GM18526 (cell line): Measurements from ENCODE around the gene WWC2.

Experiments
- POLR2A ChIP-seq: IDR thresholded peaks from 3 replicates; pipeline ENCODE4 v1.6.1; 2011; ENCODE audit not compliant: insufficient read length; ENCODE audit errors: extremely low read depth

WWC2 gene

DNA sequence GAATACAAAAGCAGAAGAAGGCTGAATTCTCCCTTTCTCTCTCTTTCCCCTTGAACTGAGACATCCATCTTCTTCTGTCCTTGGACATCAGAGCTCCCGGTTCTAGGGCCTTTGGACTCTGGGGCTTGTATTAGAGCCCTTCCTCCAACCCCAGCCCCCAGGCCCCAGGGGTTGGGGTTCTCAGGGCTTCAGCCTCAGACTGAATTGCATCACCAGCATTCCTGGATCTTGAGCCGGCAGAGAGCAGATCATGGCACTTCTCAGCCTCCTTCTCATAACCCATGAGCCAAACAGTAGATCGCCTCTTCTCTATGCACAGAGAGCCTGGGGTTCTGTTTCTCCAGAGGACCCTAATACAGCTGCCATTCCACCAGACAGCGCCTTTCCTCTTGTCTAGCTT, 248.5 kb downstream of the WWC2 start:
- TF ChIP-seq POLR2A, result no peak

DNA sequence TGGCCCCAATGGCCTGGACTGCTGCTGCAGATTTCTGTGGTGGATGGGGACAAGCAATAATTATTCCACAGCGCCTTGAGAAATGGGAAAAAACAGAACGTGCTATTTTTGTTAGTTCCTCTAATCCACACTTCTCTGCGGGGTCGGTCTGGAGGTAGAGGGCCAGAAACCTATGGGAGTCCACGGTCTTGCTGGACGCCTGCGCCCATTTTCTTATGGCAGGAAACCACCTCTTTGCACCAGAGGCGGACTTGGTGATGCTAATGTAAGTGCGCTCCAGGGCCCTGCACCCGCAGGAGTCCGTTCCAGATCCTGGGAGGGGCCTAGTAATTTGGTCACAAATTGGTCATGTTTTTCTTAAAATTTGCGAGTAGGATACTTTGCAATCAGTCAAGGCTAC, 249.1 kb downstream of the WWC2 start:
- TF ChIP-seq POLR2A, result no peak

DNA sequence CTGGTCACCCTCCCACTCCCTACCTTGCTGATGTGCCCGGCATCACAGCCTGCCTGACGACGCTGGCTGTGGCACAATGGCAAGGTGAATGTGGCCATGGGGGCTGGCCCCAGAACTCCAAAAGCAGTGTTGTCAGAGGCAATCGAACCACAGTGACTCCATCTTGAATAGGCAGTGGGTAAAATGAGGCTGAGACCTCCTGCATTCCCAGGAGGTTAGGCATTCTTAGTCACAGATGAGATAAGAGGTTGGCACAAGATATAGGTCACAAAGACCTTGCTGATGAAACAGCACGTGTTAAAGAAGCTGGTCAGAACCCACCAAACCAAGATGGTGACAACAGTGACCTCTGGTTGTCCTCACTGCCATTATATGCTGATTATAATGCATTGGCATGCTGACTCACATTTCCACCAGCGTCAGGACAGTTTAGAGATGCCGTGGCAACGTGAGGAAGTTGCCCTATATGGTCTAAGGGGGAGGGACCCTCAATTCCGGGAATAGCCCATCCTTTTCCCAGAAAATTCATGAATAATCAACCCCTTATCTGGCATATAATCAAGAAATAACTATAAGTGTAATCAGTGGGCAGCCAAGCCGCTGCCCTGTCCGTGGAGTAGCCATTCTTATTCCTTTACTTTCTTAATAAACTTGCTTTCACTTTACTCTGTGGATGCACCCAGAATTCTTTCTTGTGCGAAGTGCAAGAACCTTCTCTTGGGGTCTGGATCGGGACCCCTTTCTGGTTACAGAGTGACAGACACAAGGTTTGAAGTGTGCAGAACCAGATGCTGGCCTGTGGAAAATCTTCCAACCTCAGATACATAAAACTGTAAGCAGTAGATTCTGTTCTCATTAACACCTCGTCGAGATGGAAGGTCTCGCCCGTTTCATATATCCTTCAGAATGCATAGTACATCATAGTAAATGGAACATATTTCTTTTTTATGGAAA, 249.9 kb downstream of the WWC2 start:
- TF ChIP-seq POLR2A, result no peak

DNA sequence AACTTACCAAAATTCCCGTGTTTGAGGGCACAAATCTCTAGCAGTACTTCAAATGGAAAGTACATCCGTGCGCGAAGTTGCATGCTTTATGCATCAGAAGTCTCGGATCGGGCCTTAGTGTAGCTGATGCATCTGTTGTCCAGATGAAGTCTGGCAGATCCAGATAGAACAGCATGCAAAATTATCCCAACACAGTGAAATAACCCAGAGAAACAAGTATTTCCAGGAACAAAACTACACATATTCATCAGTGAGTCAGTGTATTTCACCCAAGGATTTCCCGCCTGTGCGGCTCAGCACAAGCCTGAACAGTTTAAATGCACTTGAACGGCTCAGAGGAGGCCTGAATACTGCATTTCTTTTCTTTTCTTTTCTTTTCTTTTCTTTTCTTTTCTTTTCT, 250.6 kb downstream of the WWC2 start:
- TF ChIP-seq POLR2A, result no peak

DNA sequence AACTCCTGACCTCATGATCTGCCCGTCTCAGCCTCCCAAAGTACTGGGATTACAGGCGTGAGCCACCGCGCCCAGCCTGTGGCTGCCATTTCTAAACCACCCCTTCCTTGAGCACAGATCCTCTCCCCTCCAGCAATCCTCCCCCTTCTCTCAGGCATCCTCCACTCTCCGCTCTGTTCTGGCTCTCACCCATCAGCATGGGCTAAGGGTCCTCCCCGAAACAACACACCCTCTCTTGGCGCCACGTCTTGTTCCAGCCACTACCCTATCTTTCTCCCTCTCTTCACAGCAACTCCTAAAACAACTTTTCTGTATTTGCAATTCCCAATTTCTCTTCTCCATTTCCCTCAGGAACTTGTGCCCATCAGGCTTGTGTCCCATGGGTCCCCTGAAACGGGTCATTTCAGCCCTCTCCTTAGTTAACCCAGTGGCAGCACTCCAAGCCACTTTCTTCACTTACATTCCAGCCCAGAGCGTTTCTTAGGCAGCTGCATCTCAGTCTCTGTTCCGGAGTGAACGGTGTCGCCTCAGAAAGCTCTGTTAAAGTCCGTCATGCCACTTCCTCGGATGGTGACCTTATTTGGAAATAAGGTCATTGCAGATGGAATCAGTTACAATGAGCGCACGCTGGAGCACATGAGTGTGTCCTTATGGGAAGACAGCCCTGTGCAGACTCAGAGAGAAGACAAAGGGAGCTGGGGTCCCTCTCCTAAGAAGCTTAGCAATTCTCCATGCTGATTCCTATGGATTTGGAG, 251.4 kb downstream of the WWC2 start:
- TF ChIP-seq POLR2A, result no peak

DNA sequence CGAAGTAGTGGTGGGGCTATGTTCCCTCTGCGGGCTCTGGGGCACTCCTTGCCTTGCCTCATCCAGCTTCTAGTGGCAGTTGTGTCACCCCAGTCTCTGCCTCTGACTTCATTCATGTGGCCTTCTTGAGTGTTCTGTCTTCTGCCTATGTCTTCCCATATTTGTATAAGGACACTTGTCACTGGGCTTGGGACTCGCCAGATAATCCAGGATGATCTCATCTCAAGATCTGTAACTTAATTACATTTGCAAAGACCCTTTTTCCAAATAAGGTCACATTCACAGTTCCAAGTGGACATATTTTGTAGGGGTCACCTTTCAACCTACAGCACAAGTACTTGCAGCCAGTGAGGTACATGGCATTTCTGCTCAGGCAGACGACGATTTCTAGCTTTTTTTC, 253.5 kb downstream of the WWC2 start:
- TF ChIP-seq POLR2A, result no peak

DNA sequence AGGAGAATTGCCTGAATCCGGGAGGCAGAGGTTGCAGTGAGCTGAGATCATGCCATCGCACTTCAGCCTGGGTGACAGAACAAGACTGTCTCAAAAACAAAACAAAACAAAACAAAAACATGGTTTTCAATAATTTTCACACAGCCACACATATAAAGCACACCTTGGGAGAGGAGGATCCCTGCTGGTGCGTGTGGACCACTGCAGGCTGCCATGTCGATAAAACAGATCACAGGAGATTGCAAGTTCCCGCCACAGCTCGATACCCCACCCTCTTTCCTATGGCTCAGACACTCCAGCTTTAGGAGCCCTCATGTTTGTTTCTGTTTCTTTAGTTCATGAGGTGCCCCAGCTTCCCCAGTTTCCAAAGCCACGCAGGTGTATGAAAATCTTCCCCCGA, 254.5 kb downstream of the WWC2 start:
- no peak for TF ChIP-seq POLR2A

DNA sequence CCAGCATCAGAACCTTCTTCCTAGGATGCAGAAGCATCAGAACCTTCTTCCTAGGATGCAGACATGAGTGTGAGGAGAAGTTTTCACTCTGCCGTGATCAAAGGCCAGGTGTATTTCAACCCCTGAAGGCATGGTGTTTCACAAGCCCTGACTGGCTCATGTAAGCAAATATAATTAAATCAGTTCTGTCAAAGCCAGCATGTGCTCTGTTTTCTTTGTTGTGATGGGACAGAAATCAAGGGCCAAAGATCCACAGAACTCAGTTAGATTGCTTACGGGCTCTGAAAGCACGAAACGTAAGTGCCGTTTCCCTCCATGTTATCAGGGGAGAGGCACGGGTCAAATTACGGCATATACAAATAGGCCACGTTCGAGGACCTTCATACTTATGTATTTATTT, 255.2 kb downstream of the WWC2 start:
- TF ChIP-seq POLR2A, result no peak

DNA sequence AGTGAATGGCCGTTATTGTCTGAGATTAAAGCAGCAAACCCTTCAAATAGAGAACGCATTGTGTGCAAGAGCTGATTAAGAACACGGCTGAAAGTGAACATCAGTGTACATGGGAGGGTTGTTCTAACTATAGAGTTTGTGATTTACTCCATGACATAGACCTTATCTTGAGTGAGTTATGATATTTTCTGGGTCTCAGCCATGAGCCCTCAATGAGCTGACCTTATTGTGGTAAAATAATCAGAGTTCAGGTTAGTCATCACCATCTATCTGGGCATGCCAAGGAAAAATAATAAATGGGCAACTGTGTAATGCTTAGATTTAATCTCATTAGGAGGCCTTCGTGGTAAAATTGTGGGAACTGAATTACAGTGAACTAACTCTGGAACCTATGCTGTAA, 256.3 kb downstream of the WWC2 start:
- TF ChIP-seq POLR2A, result no peak

DNA sequence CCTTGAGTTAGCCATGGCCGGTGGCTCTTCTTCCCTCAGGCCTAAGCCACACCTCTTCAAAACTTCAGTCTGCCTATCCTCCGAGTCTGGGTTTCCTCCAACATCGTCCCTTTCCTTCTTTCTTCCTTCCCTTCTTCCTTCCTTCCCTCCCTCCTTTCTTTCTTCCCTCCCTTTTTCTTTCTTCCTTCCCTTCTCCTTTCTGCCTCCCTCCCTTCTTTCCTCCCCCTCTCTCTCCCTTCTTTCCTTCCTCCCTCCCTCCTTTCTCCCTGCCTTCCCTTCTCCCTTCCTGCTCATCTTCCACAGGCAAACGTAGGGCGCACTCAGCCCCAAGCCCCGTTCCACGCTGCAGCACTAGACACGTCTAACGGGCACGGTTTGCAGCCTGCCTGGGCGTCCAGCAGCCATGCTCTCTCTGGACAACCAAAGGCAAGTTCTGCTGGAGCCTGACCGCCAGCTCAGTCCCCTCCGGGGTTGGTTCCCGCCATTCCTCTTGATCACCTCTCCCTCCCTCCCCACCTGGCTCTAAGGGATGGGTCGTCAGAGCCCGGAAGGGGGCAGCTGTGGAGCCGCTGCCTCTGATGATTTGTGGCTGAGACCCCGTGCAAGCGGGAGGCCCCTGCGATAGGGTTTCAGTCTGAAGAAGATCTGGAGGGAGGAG, 257.2 kb downstream of the WWC2 start:
- no peak for TF ChIP-seq POLR2A

DNA sequence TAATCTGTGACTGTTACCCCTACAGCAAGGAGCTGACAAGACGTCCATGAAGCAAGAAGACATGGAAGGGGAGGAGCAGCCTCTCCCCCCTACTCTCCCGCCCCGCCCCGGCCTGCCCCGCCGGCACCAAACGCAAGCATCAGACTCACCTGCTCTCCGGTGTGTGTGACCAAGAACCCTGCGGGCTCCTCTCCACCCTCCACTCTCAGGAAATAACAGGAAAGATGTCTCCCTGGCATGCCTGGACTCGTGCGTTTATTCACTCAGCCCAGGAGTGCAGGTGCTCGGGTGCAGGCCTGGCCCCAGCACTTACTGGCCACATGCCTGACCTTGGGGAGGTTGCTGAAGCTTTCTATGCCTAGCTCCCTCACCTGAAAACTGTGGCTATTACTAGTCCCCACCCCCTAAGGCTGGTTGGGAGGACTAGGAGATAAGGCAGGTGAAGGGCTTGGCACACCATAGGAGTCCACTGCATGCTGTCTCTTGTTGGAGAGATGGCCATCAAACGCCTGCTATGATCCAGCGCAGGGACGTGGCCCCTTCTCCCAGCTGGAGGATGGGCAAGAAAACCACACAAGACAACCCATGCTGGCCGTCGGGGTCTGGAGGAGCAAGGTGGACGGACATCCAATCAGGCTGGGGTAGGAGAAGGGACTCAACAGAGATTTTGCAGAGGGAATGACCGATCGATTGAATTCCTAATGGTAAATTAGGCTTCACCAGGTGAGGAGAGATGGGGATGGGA, 258.0 kb downstream of the WWC2 start:
- TF ChIP-seq POLR2A, result no peak

DNA sequence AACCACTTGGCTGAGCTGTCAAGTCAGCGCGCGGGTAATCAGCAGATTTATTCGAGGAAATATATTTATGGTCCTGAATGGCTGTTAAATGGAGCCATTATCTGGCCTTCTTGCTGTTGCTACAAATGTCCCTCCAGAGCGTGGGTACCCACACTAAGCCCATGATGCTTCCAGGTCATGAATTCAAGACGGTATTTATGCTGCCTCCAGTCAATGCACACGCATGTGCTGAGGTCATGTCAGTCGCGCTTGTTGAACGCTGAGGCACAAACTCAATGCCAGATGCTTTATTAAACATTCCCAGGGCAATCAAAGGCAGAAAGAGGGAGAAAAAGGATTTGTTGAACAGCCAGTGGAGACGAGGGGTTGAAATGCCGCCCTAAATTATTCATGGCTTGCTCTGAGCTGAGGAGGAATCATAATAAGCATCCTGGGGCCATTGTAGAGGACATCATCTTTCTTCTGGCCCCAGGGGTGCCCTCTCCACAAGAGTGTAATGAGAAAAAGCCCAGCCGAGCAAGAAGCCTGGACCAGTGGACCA, 259.2 kb downstream of the WWC2 start:
- TF ChIP-seq POLR2A, result no peak

DNA sequence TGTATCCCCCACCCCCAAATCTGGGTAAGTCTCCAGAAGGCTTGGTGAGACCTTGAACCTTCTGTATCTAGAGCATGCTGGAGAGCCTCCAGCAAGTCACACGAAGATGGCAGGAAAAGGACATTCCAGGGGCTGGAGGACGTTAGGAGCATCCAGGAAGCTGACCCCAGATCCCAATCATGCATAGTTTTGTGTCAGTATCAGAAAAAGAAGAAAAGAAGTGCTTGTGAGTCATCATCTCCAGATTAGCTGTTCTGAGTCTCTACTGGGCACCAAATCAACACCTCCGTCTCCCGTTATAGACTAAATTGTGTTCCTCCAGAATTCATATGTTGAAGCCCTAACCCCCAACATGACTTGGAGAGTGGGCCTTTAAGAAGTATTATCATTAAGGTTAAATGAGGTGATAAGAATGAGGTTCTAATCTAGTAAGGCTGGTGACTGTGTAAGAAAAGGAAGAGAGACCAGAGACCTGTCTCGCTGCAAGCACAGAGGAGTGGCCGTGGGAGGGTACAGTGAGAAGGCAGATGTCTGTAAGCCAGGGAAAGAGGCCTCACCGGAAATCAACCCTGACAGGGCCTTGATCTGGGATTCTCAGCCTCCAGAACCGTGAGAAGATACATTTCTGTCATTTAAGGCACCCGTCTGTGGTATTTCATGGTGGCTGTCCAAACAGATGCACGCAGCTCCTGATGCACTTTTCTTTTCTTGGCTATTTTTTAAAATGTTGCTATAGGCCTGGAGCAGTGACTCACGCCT, 261.3 kb downstream of the WWC2 start:
- TF ChIP-seq POLR2A, result no peak

DNA sequence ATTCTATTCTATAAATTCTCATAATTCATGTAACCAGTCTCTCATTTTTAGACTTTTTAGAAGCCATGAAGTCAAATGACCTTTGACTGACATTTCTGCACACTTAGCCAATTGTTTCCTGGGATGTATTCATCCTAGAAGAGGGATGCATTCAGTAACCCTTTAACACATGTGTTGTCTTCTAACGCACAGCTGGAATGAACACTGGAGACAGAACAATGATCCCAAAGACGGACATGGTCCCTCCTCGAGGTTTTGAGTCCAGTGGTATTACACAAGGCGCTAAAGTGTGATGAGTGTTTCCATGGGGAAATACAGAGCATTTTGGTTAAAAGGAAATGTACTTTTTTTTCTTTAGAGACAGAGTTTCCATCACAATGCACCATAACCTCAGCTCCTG, 263.0 kb downstream of the WWC2 start:
- TF ChIP-seq POLR2A, result no peak
